HG03159 (cell line): ENCODE results near the gene ENDOG.
"Not testable (repeated sequence)": the region's sequence is repeated elsewhere in the genome, so short reads cannot be mapped to it uniquely, and the experiment has no call there.

Experiments used
- ATAC-seq: cut with Tn5 transposase; IDR thresholded peaks from one replicate; pipeline ENCODE4 v1.9.1; 2021; ENCODE audit warnings: mild to moderate bottlenecking, moderate library complexity; ENCODE audit not compliant: unreplicated experiment

Gene ENDOG

GRCh38 chr9:128818099-128818838 is at the start of gene ENDOG:
TSS of gene ENDOG (plus strand) at chr9:128818500. CDS start at chr9:128818685, 185 bp downstream.
- ATAC-seq, result peak; percentile 90

DNA sequence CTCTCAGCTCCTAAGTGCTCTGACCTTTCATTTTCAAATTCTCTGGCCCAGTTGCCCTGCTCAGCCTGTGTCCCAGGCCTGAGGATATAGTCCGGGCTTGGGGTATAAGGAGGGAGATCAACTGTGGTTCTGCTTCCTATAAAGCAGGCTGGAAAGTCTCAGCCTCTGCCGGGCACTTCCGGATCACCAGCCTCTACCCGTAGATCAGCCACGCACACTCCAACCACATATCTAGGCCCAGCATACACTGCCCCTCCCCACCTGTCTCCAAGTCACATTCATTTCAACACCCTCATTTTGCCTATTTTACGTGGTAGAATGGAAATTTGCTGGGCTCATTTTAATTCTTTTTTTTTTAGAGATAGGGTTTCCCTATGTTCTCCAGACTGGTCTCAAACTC is 49.7 kb upstream of the ENDOG start:
- no peak for ATAC-seq

DNA sequence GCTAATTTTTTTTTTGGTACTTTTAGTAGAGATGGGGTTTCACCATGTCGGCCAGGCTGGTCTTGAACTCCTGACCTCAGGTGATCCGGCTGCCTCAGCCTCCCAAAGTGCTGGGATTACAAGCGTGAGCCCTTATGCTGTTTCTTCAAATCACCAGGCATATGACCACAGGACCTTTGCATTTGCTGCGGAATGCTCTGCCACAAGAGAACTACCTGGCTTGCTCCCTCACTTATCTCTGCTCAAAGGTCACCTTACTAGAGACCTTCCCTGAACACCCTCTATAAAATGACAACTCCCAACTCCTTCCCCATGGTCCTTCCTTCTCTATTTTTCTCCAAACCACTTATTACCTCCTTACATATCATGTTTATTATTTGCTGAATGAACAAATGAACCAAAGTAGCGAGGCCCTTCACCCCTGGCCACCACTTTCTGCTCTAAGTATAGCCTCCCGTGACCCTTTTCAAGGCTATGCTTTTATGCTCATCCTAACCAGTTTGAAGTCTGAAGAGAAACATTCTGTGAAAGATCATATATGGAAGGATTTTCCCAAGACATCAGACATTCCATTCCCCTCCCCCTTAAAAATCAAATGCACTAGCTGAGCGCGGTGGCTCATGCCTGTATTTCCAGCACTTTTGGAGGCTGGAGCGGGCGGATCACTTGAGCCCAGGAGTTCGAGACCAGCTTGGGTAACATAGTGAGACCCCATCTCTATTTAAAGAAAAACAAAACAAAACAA is 47.8 kb upstream of the ENDOG start:
- ATAC-seq, result no peak

DNA sequence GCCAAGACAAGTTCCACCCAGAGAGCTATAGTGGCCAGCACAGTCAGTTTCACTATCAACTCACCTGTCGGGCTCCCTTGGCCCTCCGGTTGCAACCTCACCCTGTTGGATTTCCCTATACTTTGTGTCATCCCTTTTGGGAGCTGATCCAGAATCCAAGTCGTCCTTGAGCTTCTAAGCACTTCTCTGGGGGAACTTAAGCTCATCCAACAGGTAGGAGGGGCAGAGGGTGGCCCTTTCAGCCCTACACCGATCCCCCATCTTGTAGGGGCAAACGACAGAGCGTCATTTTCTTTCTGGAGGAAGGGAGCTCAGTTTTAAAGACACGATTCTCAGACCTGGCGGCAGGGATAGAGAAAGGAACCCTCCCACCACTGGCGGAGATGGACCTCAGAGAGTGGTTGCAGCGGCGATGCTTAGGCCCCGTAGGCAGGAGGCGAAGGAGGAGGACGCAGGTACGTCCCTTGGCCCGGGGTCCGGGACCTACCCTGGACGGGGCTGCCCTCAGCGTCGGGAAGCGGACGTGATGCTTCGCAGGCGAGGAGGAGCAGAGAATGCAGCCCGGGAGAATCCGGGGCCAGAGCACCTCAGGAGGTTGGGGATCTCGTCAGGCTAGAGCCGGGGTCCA is 47.1 kb upstream of the ENDOG start:
- no peak for ATAC-seq

DNA sequence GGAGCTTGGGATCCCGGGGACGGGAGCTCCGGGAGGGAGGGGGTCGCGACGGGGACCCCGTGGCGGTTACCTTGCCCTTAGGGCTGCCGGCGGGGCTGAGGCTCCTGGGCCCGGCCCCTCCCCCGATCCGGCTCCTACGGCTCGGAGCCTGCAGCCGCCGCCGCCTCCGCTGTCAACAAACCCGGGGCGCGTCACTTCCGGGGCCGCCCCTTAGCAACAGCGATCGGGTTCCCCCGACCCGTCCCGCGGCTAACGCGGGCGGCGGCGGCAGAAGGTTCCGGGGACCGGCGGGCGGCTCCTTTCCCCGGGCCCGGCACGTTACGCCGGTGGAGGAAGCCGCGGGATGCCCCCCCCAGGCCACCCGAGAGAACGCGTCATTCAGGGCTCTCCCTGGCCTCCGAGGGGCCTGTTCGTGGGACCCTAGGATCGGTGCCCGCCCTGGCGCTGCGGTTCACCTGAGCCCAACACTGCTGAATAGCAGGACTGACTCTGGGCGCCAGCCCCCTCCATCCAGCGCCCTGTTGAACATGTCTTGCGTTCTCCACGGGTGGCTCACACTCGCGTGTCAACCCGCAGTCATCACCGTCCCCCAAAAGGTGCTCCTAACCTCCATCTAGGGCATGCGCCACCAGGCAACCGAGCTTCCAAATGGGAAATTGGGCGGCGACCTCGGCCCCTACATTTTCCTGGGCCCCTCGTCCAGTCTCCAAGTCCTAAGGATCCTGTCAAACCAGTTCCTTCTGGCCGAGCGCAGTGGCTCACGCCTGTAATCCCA is 46.4 kb upstream of the ENDOG start, which contains the start of gene ZER1:
Gene ZER1 (minus strand): TSS at position 183 of the 775 bp plus-strand sequence. CDS start 16,362 bp downstream, outside the sequence.
- ATAC-seq, result peak; percentile 86

DNA sequence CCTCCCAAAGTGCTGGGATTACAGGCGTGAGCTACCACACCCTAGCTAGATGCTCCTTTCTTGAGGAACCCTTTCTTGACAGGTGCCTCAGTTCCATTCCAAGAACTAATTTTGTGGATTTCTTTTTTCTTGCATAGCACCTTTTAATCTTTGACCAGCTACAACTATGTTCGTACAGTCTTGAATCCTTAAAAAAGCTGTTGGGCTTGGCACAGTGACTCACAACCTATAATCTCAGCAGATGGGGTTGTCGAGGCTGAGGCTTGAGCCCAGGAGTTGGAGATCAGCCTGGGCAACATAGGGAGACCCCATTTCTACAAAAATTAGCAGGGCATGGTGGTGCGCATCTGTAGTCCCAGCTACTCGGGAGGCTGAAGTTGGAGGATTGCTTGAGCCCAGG is 45.3 kb upstream of the ENDOG start:
- no peak for ATAC-seq

- ATAC-seq, result no peak
These were observed 43.5 kb upstream of the ENDOG start for GRCh38 chr9:128774804-128775203.

- ATAC-seq, result not testable (repeated sequence)
These were observed 38.2 kb upstream of the ENDOG start for GRCh38 chr9:128780093-128780492.

- no peak for ATAC-seq
These were observed 36.9 kb upstream of the ENDOG start for GRCh38 chr9:128781187-128782070.

- ATAC-seq, result no peak
These were observed 35.6 kb upstream of the ENDOG start for GRCh38 chr9:128782669-128783068.

DNA sequence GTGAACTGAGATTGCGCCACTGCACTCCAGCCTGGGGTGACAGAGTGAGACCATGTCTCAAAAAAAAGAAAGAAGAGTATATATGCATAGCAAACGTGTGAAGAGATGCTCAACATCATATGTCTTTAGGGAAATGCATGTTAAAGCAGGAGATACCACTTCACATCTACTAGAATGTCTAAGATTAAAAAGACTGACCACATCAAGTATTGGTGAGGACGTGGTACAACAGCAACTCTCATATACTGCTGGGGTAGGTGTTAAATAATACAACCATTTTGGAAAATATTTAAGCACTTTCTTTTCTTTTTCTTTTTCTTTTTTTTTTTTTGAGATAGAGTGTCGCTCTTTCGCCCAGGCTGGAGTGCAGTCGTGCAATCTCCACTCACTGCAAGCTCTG is 32.9 kb upstream of the ENDOG start:
- ATAC-seq, result no peak

DNA sequence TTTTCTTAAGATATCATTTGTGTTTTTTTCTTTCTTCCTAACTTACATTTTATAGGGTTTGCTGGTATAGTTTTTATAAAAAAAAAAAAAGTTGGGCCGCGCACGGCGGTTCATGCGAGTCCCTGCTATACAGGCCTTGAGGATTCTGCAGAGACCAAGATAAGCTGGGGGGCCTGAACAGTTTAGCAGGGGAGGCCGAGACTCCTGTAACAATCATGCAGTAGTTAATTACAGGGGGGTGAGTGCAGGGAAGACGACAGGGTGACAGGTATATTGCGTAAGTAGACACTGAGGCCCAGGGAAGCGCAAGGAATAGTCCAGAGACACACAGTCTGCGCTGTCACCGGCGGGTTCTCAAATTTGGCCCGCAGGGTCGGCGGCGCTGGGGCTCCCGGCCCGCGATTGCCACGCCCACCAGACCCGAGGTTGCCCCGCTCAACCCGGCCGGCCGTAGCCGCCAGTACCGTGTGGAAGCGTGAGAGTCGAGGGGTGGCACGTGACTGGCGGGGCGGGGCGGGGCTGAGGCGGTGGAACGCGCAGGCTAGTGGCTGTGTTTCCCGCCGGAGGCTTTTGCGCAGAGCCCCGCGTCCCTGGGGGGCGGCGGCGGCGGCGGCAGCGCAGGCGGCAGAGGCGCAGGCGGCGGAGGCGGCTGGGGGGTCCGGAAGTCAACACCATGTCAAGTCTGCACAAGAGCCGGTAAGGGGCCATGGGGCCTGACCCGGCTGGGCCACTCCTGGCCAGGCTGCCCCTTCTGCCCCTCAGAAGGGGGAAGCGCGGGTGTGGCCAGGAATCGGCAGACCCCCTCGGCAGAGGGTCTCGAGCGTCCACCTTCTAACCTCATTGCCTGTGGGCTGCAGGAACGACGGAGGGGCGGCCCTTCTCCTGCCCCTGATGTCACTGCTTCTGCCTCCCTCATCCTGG is 31.4 kb upstream of the ENDOG start, which contains the start of gene TBC1D13:
Gene TBC1D13 (plus strand): TSS at position 573 of the 921 bp plus-strand sequence. CDS start 101 bp downstream, at position 674.
- ATAC-seq, result peak; percentile 71

GRCh38 chr9:128787659-128788058 is 30.6 kb upstream of the ENDOG start:
- ATAC-seq, result no peak

DNA sequence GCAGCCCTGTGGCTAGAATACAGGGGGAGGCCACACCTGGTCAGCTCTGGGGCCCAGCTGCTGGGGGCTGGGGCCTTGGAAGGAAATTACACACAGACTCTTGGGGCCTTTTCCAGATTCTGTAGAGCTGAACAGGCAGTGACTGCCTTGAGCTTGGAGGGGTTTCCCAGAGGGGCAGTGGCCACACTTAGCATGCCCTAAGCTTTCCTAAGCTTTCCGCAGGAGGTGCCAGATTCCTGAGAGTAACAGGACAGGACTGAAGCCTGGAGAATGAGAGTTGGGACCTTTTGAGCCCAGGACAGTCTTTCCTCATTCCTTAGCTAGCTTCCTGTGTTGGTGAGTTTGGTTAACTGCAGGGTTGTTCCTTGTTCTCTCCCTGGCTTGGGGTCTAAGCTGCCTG is 29.9 kb upstream of the ENDOG start:
- no peak for ATAC-seq

DNA sequence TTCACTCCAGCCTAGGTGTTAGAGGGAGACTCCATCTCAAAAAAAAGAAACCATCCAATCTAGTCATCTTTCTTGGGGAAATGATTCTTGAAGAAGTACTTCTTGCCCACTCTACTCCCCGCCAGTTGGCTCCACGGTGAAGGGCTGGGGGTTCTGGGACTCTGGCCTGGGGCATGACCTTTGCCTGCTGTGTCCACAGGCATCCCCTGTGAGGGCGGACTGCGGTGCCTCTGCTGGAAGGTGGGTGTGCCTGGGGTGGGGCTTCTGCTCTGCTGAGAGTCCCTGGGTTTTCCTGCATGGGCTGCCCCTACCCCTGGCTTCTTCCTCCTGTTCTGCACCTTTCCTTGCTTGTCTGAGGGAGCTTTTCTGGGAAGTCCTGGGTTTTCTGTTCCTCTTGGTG is 27.8 kb upstream of the ENDOG start:
- ATAC-seq, result no peak

GRCh38 chr9:128792134-128792533 is 26.2 kb upstream of the ENDOG start:
- no peak for ATAC-seq

GRCh38 chr9:128792978-128793686 is 25.2 kb upstream of the ENDOG start:
- ATAC-seq, result no peak

- not testable (repeated sequence) for ATAC-seq
These were observed 23.3 kb upstream of the ENDOG start for GRCh38 chr9:128794961-128795360.
